ENCODE measurements around the gene NTRK3.

The NTRK3 gene

GRCh38 chr15:88282614-88283013 is 26.1 kb upstream of the NTRK3 start:
- no peak overlapping the region for H3K4me3 ChIP-seq (ENCODE audit: insufficient read depth, low read depth, low read length, poor library complexity, severe bottlenecking)
- no peak overlapping the region for H3K27ac ChIP-seq (ENCODE audit: insufficient read depth, low read length, poor library complexity, severe bottlenecking)
- no peaks in the 10 kb centered on the region for H3K4me1 ChIP-seq (ENCODE audit: control insufficient read depth, insufficient read depth, low read length, poor library complexity, severe bottlenecking)
- no peaks in the 10 kb centered on the region for H3K9me3 ChIP-seq (ENCODE audit: control insufficient read depth, low read length)
- no peak for DNase-seq
- H3K36me3 ChIP-seq (ENCODE audit: control insufficient read depth, insufficient read depth, low read length) = no peaks in the 10 kb centered on the region
- peaks cover 22% of the 10 kb centered on the region for H3K27me3 ChIP-seq (replicated peaks; ENCODE audit: control insufficient read depth, insufficient read depth, low read length, poor library complexity, severe bottlenecking)

DNA sequence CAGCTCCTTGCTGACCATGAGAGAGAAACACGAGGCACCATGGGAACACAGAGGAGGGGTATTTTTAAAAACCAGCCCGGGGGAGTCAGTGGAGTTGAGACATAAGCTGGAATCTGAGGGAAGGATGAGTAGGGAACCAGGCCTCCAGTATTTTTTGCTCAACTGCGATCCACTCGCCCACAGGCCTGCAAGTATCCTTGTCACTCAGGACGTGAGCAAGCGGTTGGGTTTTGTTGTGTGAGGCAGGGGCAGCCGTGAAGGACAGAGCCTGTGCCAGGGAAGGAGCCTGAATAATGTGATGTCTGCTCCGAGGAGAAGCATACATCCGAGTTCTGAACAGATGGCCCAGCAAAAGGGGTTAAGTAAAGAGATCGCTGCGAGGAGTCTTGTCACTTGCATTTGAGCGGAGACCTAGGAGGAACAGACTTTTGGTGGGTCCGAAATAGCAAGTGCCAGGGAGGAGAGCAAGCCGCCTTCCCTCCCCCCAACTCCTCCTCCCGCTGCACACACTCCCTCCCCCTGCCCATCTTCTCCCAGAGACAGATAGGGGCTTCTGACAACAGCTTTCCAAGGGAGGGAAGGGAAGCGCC is 20.4 kb upstream of the NTRK3 start:
- Histone ChIP-seq H3K36me3 (ENCODE audit: control insufficient read depth, insufficient read depth, low read length) (no peaks in the 10 kb centered on the region), H3K4me3 (ENCODE audit: insufficient read depth, low read depth, low read length, poor library complexity, severe bottlenecking) (no peak overlapping the region), H3K27me3 (replicated peaks; ENCODE audit: control insufficient read depth, insufficient read depth, low read length, poor library complexity, severe bottlenecking) (no peaks in the 10 kb centered on the region), H3K27ac (ENCODE audit: insufficient read depth, low read length, poor library complexity, severe bottlenecking) (no peak overlapping the region), H3K4me1 (ENCODE audit: control insufficient read depth, insufficient read depth, low read length, poor library complexity, severe bottlenecking) (no peaks in the 10 kb centered on the region), H3K9me3 (ENCODE audit: control insufficient read depth, low read length) (no peaks in the 10 kb centered on the region)
- no peak for DNase-seq

- H3K9me3 ChIP-seq (ENCODE audit: control insufficient read depth, low read length) = no peaks in the 10 kb centered on the region
- no peaks in the 10 kb centered on the region for H3K4me1 ChIP-seq (ENCODE audit: control insufficient read depth, insufficient read depth, low read length, poor library complexity, severe bottlenecking)
- no peak overlapping the region for H3K4me3 ChIP-seq (ENCODE audit: insufficient read depth, low read depth, low read length, poor library complexity, severe bottlenecking)
- no peaks in the 10 kb centered on the region for H3K27me3 ChIP-seq (replicated peaks; ENCODE audit: control insufficient read depth, insufficient read depth, low read length, poor library complexity, severe bottlenecking)
- H3K27ac ChIP-seq (ENCODE audit: insufficient read depth, low read length, poor library complexity, severe bottlenecking) = no peak overlapping the region
- H3K36me3 ChIP-seq (ENCODE audit: control insufficient read depth, insufficient read depth, low read length) = no peaks in the 10 kb centered on the region
- DNase-seq = no peak
Observed at GRCh38 chr15:88275804-88276203, 19.3 kb upstream of the NTRK3 start.

- Histone ChIP-seq H3K4me3 (ENCODE audit: insufficient read depth, low read depth, low read length, poor library complexity, severe bottlenecking) (no peak overlapping the region), H3K27ac (ENCODE audit: insufficient read depth, low read length, poor library complexity, severe bottlenecking) (no peak overlapping the region), H3K4me1 (ENCODE audit: control insufficient read depth, insufficient read depth, low read length, poor library complexity, severe bottlenecking) (no peaks in the 10 kb centered on the region), H3K9me3 (ENCODE audit: control insufficient read depth, low read length) (no peaks in the 10 kb centered on the region), H3K27me3 (replicated peaks; ENCODE audit: control insufficient read depth, insufficient read depth, low read length, poor library complexity, severe bottlenecking) (no peaks in the 10 kb centered on the region), H3K36me3 (ENCODE audit: control insufficient read depth, insufficient read depth, low read length) (no peaks in the 10 kb centered on the region)
- peak in 2 of 3 donors; percentile 1 to 2 for DNase-seq
Observed at GRCh38 chr15:88274553-88275460, 18.3 kb upstream of the NTRK3 start.

DNA sequence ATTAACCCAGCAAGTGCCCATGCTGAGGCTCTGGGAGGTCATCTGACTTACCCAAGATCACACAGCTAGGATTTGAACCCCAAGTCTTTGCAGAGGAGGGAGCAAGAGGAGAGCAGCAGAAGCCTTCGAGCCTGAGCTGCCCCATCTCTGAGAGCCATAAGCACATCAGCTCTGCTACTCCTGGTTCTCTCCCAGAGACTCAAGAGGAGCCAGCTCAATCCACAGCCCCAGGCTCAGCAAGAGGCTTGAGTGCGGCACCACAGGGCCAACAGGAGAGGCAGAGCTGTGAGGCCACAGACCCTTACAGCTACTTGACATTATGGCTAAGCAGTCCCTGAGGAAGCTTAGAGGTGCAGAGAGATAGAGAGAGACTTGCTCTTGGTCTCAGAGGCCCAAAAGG is 15.9 kb upstream of the NTRK3 start:
- no peaks in the 10 kb centered on the region for H3K27me3 ChIP-seq (replicated peaks; ENCODE audit: control insufficient read depth, insufficient read depth, low read length, poor library complexity, severe bottlenecking)
- no peak overlapping the region for H3K27ac ChIP-seq (ENCODE audit: insufficient read depth, low read length, poor library complexity, severe bottlenecking)
- no peaks in the 10 kb centered on the region for H3K9me3 ChIP-seq (ENCODE audit: control insufficient read depth, low read length)
- H3K4me1 ChIP-seq (ENCODE audit: control insufficient read depth, insufficient read depth, low read length, poor library complexity, severe bottlenecking) = no peaks in the 10 kb centered on the region
- DNase-seq = no peak
- no peak overlapping the region for H3K4me3 ChIP-seq (ENCODE audit: insufficient read depth, low read depth, low read length, poor library complexity, severe bottlenecking)
- no peaks in the 10 kb centered on the region for H3K36me3 ChIP-seq (ENCODE audit: control insufficient read depth, insufficient read depth, low read length)

DNA sequence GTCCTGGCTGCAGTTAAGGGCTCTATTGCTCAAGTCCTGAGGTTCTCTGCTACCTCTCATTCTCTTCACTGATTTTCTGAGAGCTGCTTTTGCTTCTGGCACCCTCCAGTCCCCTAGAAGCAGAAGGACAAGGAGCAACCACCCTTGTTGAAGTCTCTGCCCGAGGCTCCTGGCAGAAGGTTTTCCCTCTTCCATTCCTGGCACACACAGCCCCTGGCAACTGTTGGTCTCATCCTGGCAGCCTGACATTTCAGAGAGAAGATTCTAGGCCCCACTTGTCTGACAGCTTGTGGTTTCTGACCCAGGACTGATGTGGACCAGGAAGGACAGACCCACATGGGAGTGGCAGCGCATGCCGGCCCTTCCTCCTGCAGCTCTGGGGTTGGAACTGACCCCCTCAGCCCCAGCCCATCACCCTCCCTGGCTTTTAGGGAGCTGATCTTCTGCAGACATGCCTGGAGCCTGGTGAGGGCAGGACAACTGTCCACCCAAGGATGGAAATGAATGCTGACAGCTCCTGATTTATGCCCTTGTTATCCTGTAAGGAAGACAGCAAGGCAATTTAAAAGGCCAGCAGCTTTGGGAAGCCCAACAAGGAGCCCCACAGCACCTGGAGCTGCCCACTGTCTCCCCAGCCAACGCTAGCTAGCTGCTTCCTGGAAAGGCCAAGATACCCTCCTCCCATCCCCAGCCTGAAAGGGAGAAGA is 13.0 kb upstream of the NTRK3 start:
- no peak overlapping the region for H3K27ac ChIP-seq (ENCODE audit: insufficient read depth, low read length, poor library complexity, severe bottlenecking)
- no peak overlapping the region for H3K4me3 ChIP-seq (ENCODE audit: insufficient read depth, low read depth, low read length, poor library complexity, severe bottlenecking)
- no peak for DNase-seq
- no peaks in the 10 kb centered on the region for H3K27me3 ChIP-seq (replicated peaks; ENCODE audit: control insufficient read depth, insufficient read depth, low read length, poor library complexity, severe bottlenecking)
- H3K36me3 ChIP-seq (ENCODE audit: control insufficient read depth, insufficient read depth, low read length) = no peaks in the 10 kb centered on the region
- H3K4me1 ChIP-seq (ENCODE audit: control insufficient read depth, insufficient read depth, low read length, poor library complexity, severe bottlenecking) = no peaks in the 10 kb centered on the region
- H3K9me3 ChIP-seq (ENCODE audit: control insufficient read depth, low read length) = no peaks in the 10 kb centered on the region

DNA sequence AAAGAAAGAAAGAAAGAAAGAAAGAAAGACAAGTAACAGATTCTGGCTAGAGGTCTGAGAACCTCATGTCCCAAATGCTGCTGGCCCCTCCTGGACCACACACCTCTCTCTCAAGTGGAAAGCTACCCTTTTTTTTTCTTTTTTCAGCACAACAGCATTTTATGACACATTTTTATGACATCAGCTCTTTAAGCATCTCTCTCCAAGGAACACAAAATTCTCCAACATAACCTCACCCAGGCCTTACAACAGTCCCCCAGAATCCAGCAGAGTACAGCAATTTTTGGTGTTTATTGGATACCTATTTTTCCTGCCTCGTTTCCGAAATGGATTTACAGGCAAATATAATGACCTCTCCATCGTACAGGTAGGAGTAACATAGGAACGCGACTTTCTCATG is 11.2 kb upstream of the NTRK3 start:
- H3K27me3 ChIP-seq (replicated peaks; ENCODE audit: control insufficient read depth, insufficient read depth, low read length, poor library complexity, severe bottlenecking) = no peaks in the 10 kb centered on the region
- H3K4me1 ChIP-seq (ENCODE audit: control insufficient read depth, insufficient read depth, low read length, poor library complexity, severe bottlenecking) = no peaks in the 10 kb centered on the region
- no peaks in the 10 kb centered on the region for H3K36me3 ChIP-seq (ENCODE audit: control insufficient read depth, insufficient read depth, low read length)
- no peak overlapping the region for H3K27ac ChIP-seq (ENCODE audit: insufficient read depth, low read length, poor library complexity, severe bottlenecking)
- no peak for DNase-seq
- H3K4me3 ChIP-seq (ENCODE audit: insufficient read depth, low read depth, low read length, poor library complexity, severe bottlenecking) = no peak overlapping the region
- H3K9me3 ChIP-seq (ENCODE audit: control insufficient read depth, low read length) = no peaks in the 10 kb centered on the region

- Histone ChIP-seq H3K4me3 (ENCODE audit: insufficient read depth, low read depth, low read length, poor library complexity, severe bottlenecking) (no peak overlapping the region), H3K4me1 (ENCODE audit: control insufficient read depth, insufficient read depth, low read length, poor library complexity, severe bottlenecking) (no peaks in the 10 kb centered on the region), H3K27me3 (replicated peaks; ENCODE audit: control insufficient read depth, insufficient read depth, low read length, poor library complexity, severe bottlenecking) (no peaks in the 10 kb centered on the region), H3K9me3 (ENCODE audit: control insufficient read depth, low read length) (no peaks in the 10 kb centered on the region), H3K27ac (ENCODE audit: insufficient read depth, low read length, poor library complexity, severe bottlenecking) (no peak overlapping the region), H3K36me3 (ENCODE audit: control insufficient read depth, insufficient read depth, low read length) (no peaks in the 10 kb centered on the region)
- DNase-seq = no peak
Observed at GRCh38 chr15:88266170-88266569, 9.6 kb upstream of the NTRK3 start.

DNA sequence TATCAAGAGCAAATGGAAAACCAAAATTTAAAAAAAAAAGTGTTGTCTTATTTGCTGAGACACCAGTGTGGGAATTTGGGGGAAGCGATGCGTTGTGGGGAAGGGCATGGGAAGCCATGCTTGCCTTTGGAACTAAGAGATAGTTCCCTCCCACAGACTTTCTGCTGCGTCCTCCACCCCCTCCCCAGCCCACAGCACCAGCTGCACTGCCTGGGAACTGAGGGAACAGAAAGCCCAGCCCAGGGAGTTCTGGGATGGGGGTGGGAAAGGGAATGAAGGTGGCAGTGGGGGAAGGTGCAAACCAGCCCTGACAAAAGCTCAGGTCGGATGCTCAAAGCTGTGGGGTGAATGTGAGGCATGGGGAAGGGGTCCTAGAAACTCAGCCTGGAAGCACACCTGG is 8.1 kb upstream of the NTRK3 start:
- no peaks in the 10 kb centered on the region for H3K36me3 ChIP-seq (ENCODE audit: control insufficient read depth, insufficient read depth, low read length)
- H3K27me3 ChIP-seq (replicated peaks; ENCODE audit: control insufficient read depth, insufficient read depth, low read length, poor library complexity, severe bottlenecking) = no peaks in the 10 kb centered on the region
- H3K27ac ChIP-seq (ENCODE audit: insufficient read depth, low read length, poor library complexity, severe bottlenecking) = no peak overlapping the region
- H3K9me3 ChIP-seq (ENCODE audit: control insufficient read depth, low read length) = no peaks in the 10 kb centered on the region
- no peak for DNase-seq
- H3K4me3 ChIP-seq (ENCODE audit: insufficient read depth, low read depth, low read length, poor library complexity, severe bottlenecking) = no peak overlapping the region
- H3K4me1 ChIP-seq (ENCODE audit: control insufficient read depth, insufficient read depth, low read length, poor library complexity, severe bottlenecking) = no peaks in the 10 kb centered on the region

DNA sequence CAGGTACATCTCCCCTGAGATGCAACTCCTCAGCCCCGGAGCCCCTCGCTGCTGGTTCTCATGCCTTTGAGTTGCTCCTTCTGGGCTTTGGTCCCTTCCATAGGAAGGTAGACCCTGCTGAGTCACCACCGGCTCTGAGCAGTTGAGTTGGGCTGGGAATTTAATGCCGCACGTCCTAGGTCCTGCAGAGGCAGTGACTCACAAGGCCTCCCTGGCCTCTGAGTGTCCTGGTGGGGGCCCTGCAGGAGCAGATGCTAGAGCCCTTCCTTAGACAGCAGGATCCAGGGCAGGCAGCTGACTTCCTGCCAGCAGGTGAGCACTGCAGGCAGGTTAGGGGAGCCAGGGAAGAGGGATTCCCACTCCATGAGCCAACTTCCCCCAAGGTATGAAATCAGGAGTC is 5.5 kb upstream of the NTRK3 start:
- H3K9me3 ChIP-seq (ENCODE audit: control insufficient read depth, low read length) = no peaks in the 10 kb centered on the region
- no peak overlapping the region for H3K27ac ChIP-seq (ENCODE audit: insufficient read depth, low read length, poor library complexity, severe bottlenecking)
- DNase-seq = no peak
- no peak overlapping the region for H3K4me3 ChIP-seq (ENCODE audit: insufficient read depth, low read depth, low read length, poor library complexity, severe bottlenecking)
- H3K36me3 ChIP-seq (ENCODE audit: control insufficient read depth, insufficient read depth, low read length) = no peaks in the 10 kb centered on the region
- peaks cover 8% of the 10 kb centered on the region for H3K27me3 ChIP-seq (replicated peaks; ENCODE audit: control insufficient read depth, insufficient read depth, low read length, poor library complexity, severe bottlenecking)
- peaks cover 4% of the 10 kb centered on the region for H3K4me1 ChIP-seq (ENCODE audit: control insufficient read depth, insufficient read depth, low read length, poor library complexity, severe bottlenecking)
